T-helper 22 cell (primary cell): ENCODE data around the gene FAM193A.
A peak's percentile ranks its signal among the peaks of the same experiment; 100 is the strongest.
"Not testable (repeated sequence)": the region's sequence is repeated elsewhere in the genome, so short reads cannot be mapped to it uniquely, and the experiment has no call there.

ENCODE experiments used
- DNase-seq: peaks from one replicate; pipeline ENCODE4 v3.0.0-alpha.2; 2020; ENCODE audit warnings: low read depth

The FAM193A gene

DNA sequence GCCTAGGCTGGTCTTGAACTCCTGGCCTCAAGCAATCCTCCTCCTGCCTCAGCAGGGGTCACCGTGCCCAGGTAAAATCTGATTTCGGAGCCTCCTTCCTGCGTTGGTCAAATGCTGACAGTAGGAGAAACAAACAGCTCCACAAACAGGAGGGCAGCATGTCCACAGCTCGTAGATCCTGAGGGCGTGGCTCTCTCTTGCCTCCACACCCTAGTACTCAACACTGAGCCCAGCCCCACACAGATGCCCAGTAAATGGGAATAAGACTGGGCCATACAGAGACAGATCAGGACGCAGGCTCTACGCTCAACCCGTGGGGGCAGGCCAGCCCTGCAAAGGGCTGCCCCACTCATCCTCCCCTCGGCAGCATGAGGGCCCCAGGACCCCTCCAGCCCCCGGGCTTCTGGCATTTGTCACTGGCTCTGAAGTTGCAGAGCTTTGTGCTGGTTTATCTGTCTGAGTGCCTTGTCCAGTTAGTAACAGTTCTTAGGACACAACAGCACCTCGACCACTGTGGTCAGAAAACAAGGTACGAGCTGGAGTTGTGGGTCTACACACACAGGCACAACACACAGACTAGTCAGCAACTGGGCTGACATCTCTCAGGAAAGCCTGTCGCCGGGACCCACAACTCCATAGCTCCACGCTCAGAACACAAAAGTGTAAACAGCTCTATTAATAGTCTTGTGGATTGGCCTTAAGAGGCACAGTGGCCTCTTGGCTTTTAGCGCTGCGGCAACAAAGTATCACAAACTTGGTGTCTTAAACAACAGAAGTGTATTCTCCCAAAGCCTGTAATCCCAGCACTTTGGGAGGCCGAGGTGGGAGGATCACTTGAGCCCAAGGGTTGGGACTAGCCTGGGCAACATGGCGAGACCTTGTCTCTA, 214.5 kb downstream of the FAM193A start:
- DNase-seq = no peak

DNA sequence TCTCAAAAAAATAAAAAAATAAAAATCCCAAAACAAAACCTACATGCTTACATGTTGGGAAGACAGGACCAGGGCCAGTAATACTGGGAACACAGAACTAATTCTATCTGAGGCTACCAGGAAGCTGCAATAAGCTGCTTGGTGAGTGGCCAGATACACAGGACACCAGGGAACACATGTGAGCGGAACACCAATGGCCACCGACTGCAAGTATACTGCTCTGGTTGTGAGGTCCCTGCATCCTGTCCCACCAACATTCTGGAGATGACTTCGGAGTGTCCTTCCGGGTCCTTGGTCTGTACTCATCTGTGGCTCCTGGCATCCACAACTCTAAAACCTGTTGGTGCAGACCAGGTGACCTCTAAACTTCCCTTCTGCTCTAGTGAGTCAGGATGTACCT, 217.0 kb downstream of the FAM193A start:
- no peak for DNase-seq

DNA sequence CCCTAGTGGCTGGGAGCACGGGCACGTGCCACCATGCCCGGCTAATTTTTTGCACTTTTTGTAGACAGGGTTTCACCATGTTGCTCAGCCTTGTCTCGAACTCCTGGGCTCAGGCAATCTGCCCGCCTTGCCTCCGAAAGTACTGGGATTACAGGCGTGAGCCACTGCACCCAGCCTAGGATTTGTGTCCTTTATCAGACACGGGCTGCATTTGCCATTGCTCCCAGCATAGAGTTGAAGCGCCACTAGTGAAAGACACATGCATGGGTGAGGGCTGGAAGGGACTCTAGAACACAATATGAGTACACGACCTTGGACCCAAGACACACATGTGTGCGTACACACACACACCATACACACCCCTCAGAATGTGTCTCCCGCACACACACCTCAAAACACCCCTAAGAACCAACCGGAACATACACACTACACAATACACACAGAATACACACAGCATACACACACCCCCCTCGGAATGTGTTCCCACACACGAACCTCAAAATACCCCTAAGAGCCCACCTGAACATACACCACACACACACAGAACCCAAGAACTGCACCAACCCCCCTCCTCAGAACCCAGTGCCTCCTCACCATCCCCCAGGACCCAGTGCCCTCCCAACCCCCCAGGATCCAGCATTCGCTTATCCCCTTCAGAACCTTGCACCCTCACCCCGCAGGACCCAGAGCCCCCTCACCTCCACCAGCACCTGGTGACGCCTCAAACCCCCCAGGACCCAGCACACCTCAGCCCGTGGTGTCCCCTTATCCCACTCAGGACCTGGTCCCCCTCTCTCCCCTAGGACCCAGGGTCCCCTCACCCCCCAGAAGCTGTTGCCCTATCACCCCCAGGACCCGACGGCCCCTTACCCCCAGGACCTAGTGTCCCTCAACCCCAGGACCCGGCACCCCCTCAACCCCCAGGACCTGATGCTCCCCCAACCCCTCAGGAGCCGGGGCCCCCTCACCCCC, 218.7 kb downstream of the FAM193A start:
- no peak for DNase-seq

DNA sequence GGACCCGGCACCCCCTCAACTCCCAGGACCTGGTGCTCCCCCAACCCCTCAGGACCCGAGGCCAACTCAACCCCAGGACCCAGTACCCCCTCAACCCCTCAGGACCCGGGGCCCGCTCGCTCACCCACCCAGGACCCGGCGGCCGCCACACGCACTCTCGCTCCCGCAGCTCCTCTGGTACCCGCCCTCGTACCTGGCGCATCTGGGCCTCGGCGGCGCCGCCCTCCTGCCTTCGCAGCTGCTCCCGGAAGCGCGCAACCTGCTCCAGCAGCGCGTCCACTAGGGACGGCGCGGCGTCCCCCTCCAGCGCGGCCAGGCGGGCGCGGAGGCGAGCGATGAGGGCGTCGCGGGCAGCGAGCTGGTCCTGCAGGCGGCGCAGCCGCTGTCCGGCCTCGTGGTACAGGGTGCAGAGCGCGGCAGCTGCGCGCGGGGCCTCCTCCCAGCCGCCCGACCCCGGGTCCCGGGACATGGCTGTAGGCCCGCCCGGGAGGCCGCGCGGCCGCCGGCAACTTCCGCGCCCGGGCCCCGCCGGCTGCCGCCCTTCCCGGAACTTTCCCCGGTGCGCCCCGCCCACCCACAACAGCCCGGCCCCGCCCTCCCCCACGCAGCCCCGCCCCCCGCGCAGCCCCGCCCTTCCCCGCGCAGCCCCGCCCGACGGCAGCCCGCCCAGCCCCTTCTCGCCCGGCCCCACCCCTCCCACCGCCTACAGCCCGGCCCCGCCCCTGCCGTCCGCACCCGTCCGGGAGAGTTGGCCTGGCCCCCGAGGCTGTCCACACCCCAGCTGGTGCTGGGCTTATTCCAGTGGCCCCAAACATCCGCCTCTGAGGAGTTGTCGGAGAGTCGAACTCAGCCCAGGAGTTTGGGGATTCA, 219.6 kb downstream of the FAM193A start, which contains the start of gene TNIP2:
TSS of gene TNIP2 (minus strand) at position 516 of the 870 bp plus-strand sequence. CDS start at position 469, 47 bp downstream.
- peak; percentile 68 for DNase-seq

DNA sequence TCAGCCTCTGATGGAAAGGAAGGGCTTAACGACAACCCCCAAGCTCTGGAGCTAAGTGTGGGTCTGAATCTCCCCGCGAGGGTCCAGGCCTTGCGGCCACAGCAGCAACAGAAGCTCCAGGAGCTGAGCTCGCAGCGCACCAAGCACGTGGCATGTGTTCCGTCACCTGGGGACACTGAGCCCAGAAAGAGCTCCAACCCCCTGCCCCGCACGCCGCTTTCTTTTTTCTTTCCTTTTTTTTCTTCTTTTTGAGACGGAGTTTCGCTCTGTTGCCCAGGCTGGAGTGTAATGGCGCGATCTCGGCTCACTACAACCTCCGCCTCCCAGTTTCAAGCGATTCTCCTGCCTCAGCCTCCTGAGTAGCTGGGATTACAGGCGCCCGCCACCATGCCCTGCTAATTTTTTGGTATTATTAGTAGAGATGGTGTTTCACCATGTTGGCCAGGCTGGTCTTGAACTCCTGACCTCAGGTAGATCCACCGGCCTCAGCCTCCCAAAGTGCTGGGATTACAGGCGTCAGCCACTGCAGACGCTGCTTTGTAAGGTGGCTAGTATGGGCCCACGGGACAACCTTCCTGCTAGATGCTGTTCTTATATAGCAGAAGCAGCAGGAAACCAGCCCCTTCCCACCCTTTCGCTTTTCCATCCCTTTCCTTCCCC, 220.4 kb downstream of the FAM193A start:
- DNase-seq = no peak

DNA sequence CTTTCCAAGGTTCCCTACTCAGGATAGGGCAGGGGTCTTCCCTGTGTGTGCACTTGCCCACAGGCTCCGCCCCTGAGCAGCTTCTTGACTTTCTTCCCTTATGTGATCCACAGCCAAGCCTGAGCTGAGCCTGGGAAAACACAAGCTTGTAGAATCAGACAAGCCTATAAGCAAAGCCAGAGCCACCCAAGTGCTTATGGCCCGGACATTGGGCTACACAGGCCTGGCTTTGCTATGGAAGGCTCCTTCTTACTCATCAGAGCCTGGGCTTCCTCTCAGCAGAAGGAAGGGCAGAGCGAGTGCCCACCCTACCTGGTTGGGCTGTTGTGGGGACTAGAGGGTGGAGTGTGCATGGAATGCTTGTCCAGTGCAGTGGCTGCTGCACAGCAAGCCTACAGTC, 221.0 kb downstream of the FAM193A start:
- no peak for DNase-seq

DNA sequence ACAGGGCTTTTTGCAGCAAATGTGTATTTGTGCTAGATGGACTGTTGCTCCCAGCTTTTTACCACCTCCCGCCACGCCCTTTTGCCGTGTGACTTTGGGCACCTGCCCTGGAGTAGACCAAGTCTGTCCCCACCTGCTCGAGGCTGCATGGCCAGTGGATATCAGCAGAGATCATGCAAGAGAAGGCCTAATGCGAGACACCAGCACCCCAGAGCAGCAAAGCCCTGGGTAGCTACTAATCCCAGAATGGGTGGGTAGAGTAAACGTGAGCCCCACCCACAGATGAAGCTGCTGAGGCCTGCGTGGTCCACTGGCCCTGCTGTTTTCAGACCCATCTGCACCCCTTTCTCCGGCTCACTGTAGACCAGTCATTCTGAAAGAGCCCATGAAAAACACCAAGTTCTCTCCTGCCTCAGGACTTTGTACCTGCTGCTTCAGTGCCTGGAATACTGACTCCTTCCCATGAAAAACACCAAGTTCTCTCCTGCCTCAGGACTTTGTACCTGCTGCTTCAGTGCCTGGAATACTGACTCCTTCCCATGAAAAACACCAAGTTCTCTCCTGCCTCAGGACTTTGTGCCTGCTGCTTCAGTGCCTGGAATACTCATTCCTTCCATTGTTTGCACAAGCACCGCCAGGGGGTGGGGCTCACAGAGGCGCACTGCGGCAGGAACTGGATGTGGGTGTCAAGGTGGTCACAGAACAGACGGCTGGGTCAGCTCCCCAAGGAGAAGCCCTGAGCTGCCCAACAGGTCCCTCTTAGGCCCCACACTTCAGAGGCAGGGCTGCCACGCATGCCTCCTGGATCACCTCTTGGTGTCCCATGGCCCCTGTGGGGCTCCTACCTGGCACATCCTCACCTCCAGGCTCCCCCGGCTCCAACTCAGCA, 224.8 kb downstream of the FAM193A start:
- no peak for DNase-seq

DNA sequence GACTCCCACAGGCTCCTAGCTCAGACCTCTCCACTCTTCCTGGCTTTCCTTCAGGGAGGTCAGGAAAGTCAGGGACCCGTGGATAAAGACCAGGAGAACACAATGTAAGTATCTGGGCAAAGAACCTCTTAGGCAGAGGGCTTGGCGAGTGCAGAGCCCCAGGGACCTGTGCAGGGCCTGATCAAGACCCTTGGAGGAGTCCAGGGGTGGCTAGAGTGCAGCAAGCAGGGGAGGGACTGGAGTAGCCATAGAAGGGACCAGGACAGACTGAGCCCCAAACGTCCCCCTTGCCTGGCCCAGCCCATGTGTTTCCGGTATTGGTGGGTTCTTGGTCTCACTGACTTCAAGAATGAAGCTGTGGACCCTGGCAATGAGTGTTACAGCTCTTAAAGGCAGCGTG, 225.6 kb downstream of the FAM193A start:
- DNase-seq = no peak

DNA sequence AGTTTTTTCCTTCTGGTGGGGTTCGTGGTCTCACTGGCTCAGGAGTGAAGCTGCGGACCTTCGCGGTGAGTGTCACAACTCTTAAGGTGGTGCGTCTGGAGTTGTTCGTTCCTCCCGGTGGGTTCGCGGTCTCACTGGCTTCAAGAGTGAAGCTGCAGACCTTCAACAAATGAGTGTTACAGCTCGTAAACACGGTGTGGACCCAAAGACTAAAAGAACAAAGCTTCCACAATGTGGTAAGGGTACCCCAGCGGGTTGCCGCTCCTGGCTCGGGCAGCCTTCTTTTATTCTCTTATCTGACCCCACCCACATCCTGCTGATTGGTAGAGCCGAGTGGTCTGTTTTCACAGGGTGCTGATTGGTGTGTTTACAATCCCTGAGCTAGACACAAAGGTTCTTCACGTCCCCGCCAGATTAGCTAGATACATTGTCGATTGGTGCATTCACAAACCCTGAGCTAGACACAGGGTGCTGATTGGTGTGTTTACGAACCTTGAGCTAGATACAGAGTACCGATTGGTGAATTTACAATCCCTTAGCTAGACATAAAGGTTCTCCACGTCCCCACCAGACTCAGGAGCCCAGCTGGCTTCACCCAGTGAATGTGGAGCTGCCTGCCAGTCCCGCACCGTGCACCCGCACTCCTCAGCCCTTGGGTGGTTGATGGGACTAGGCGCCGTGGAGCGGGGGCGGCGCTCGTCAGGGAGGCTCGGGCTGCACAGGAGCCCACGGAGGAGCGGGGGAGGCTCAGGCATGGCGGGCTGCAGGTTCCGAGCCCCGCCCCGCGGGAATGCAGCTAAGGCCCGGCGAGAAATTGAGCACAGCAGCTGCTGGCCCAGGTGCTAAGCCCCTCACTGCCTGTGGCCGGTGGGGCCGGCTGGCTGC, 226.3 kb downstream of the FAM193A start:
- DNase-seq = not testable (repeated sequence)

DNA sequence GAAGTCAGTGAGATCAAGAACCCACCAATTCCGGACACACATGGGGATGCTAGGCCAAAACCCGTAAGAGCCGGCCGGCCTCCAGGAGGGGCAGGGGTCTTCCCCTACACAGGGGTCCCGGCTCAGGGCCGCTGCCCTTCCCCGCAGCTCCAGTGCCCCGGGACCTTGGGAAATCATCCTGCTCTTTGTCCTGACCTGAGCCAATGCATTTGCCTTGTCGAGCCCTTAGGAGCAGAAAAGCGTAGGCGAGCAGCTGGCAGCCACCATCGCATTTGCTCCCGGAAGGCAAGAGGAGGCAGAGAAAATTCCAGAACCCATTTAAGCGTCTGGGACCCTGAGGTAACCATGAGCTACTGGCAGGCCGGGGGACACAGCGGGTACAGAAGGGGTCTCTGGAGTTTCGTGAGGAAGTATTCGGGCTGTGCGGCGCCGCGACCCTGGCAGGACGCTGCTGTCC, 227.1 kb downstream of the FAM193A start:
- no peak for DNase-seq

DNA sequence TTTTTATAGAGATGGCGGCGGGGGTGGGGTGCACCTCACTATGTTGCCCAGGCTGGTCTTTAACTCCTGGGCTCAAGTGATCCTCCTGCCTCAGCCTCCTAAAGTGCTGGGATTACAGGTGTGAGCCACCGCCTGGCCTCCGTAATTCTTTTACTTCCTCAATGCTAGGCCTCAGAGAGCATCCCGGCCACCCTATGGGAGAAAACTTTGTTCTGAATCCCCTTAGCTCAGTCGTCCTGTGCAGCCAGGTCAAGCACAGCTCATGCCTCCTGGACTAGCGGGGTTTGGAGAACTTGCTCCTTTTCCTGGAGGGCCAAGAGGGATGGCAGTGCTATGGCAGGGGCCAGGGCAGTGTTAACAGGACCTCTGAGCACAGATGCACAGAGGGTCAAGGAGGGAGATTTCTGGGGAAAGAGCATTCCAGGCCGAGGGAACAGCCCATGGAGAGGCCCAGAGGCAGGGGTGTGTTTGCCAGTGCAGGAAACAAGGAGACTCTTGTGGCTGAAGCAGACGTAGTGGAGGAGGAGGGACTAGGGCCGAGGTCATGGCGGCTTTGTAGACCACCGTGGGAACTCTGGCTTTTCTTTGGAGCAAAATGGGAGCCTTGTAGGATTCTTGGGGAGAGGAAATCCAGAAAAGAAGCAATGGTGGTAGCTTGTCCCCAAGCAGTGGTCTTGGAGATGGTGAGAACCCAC, 229.5 kb downstream of the FAM193A start:
- no peak for DNase-seq

DNA sequence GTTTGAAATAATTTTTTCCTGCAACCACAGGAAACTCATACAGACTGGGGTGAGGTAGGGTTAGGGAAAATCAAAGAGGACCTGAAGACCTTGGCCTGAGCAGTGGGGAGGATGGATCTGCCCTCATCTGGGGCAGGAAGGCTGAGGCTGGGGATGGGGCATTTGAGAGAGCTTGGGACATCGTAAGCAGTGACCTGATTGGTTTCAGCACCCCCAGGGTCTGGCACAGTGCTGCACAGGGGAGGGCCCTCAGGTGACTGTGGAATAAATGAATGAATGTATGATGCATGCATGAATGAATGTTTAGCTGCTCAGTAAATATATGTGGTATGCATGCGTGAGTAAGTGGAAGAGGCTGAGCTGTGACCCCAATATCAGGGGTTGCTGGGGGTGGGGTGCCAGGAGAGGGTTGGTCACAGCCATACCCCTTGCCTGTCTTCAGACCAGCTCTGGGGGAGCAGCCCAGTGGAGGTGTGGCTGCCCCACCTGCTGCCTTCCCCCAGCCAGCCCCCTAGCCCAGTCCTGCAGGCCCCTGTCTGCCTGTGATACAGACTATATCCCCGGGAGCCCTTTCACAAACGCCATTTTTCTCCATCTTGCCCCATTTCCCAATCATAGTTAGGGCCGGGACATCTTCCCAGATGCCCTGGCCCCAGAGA, 230.7 kb downstream of the FAM193A start:
- no peak for DNase-seq

DNA sequence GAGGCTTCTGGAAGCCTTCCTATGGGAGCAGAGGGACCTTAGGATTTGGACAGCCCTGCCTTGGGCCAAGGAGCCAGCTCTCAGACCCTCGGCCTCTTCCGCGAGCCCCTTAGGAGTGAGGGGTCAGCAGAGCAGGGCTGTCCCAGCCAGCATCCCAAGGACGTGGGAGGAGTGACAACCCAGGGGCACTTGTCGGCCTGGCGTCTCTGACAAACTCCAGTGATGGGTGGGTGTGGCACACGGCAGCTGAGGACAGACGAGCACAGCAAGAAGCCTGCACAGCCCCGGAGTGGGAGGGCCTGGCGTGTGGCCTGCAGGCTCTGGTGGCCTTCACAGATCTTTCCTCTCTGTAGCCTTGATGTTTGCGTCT, 231.2 kb downstream of the FAM193A start:
- no peak for DNase-seq

DNA sequence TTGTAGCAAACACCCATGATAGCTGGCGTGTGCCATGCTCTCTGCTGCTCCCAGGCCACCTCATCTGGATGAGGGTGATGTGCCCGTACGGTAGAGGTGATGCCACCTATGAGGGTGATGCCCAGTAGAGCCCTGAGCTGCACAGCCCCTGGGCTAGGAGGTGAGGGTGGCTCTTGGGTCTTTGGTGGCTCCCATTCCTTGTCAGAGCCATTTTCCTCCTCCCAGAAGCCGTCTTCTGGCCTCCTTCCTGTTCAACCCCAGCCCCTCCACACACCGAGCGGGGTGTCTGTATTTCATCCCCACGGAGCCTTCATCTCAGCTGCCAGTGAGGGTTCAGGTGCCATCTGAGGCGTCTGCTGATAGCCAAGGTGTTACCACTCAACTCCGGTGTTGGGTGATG, 231.7 kb downstream of the FAM193A start:
- DNase-seq = no peak

DNA sequence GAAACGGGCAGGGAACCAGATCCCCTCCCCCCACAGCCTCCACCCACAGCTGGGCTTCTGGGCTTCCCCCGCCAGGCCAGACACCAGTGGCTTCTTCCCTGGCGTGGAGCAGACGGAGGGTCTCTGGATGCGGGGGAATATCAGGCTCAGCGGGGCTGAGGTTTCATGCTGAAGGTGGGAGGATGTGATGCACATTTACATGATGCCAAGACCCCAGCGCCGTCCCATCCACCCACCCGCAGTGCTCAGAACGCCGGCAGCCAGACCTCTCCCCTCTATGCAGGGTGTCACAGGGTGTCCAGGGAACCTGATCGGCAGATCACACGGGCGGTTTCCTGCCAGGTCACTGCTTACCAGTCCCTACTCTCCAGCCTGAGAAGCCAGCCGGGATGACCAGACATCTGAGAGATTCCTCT, 232.5 kb downstream of the FAM193A start:
- DNase-seq = no peak

DNA sequence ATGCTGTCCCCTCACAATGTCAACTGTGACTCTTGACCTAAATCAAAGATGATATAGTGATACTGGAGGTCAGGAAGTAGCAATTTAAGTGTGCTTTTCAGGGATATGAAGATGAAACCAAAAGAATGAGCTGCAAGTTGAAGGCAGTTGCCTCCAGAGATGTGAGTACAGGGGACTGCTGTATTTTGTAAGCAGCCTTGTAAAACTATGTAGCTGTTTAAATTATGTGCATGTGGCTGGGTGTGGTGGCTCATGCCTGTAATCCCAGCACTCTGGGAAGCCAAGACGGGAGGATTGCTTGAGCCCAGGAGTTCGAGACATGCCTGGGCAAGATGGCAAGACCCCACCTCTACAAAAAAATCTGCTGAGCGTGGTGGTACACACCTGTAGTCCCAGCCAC, 234.8 kb downstream of the FAM193A start:
- no peak for DNase-seq

DNA sequence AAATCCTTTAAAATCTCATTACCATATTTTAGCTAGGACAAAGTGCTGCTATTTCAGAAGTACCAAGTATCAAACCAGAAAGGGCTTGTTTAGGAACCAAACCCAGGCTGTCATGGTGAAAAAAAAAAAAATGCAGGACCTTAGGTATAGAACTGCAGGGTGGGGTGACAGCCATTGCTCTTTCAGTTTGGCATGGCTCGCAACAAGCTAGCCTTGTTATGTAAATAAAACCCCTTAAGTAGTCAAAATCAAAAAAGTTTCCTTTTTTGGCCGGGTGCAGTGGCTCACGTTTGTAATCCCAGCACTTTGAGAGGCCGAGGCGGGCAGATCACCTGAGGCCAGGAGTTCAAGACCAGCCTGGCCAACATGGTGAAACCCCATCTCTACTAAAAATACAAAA, 244.2 kb downstream of the FAM193A start:
- DNase-seq = not testable (repeated sequence)

DNA sequence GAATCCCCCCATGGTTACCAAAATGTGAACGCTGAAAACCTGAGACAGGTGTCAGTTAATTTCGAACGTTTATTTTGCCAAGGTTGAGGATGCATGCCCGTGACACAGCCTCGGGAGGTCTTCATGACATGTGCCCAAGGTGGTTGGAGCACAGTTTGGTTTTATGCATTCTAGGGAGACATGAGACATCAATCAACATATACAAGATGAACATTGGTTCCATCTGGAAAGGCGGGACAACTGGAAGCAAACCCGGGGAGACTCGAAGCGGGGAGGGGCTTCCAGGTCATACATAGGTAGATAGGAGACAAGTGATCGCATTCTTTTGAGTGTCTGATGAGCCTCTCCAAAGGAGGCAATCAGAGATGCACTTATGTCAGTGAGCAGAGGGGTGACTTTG, 245.5 kb downstream of the FAM193A start:
- no peak for DNase-seq
